ENCODE measurements around the gene ABLIM3.

ABLIM3 gene

DNA sequence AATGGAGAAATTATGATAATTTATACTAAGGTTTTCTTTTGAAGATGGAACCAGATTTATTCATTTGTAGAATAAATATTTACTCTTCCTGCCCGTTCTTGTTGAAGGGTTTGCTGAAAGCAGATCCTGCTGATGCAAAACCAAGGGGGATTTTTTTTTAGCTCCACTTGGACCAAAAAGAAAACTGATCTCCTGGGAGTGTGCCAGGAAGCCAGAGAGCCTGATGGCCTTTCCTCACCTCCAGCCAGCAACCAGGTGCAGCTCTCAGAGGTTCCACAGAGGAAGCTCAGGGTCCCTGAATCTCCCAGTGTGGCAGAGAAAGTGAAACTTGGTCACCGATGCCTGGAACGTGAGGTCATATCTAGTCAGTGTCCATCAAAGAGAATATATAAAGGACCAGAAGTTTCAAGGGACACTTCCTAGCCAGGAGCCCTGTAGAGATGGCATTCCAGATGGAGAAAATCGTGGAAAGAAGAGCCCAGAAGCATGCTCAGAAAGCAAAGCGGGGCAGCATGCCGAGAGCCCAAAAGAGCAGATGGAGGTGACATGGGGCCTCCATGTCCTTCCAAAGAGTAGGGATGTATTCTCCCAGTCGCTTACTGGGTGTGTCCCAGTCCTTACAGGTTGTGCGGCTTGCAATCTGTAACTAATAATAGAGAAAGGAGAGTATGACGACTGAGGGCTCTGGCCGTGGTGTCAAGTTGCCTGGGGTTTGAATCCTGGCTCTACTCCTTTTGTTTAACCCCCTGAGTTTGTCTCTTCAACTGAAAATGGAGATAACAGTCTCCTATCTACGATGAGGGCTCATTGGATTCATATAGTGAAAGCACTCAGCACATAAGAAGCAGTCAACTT lies 142.6 kb downstream of the ABLIM3 start:
- DNase-seq = no peak

DNA sequence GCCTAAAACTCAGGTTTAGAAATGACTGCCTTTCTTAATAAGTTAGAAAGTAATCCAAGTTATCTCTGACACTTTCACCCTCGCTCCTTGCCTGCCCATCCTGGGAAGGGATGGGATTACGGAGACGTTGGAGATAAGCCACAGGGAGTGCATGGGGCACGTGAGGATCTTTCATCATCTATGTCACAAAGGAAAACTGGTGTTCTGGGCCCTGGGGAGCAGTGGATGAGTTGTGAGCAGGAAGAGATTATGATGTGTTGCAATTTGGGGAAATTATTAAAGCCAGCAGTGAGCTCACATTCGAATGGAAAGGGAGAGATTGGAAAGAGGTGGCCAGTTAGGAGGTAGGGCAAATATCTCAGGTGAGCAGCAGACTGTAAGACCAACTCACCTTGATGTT lies 143.2 kb downstream of the ABLIM3 start:
- no peak for DNase-seq

DNA sequence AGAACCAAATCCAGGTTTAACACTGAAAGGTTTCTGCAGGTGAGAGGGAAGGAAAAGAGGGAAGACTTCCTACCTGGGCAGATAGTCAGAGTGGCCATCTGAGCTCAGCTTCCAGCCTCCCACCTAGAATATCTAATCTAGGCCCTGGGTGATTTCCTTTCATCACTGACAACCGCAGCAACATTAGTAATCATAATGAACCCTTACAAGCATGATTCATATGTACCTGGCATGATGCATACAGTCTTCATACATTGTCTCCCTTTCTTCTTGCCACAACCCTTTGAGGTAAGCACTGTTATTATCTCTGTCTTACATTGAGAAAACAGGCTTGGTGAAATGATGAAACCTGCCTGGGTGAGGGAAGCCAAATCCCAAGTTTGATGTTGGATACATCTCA lies 143.9 kb downstream of the ABLIM3 start:
- no peak for DNase-seq

DNA sequence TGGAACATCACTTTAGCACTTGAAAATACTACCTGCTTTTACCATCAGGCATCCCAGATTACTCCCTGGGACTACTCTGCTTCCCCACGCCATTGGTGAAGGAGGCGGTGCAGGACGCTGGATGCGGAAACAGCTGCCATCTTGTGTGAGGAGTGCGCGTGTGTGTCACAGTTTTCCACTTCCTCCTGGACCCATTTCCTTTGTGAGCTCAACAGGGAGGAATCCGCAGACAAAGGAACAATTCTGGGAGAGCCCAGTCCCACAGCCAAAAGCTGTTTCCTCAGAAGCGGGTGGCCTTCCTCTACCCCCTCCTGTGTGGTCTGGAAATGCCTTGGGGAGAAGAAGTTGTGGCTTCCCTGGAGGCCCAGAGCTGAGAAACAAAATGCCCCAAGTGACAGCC lies 147.1 kb downstream of the ABLIM3 start:
- no peak for DNase-seq

DNA sequence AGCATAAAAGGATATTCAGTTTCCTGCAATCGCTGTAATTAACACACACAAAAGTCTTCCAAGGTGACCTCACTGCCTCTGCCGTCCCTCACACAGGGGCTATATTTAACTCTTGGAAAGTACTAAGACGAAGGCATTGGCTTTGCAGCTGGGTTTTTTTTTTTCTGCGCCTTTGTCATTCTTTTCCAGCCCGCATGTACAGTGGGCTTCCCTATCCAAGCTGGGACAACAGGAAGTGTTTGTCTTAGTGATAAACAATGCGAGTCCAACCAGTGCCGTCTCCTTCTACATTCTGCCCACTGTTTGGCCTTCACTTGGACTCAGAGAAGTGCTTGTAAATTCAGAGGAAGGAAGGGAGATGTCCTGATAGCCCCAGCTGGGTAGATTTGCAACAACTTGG lies 148.0 kb downstream of the ABLIM3 start:
- no peak for DNase-seq

DNA sequence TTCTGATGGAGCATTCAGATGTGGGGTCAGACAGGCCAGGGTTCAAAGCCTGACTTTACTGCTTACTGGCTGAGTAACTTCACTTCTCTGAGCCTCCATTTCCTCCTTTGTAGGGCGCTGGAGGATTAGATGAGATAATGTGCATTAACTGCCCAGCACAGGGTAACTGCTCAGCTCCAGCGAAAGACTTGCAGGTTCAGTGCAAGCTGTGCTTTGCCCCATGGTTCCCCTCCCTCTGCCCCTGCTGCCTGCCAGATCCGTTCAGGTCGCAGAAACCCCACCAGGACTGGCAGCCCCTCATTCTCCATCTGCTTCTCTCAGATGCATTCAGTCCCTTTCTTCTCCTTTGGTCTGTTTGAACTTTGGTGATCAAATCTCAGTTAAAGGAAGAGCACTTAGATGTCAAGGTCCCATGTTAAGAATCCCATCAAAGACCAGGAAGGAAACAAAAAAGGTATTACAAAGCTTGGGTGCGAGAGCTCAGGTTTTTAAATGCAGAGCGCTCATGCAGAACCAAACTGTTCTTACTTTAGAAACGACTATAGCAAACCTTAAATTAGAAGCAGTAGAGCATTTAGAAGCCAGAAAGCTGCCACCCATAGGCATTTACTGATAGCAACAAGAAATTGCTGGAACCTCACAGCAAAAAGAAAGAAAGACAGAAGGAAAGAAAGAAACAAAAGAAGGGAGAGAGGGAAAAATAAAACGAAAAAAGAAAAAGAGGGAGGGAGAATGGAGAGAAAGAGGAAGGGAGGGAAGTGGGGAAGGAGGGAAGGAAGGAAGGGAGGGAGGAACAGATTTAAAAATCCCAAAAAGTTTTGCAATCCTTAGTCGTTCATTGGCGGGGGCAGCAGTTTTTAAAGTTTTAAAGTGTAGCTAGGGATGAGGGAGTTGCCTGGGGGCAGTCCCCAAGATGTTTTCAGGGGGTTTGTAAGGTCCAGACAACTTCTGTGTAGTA lies 153.9 kb downstream of the ABLIM3 start:
- DNase-seq = no peak

DNA sequence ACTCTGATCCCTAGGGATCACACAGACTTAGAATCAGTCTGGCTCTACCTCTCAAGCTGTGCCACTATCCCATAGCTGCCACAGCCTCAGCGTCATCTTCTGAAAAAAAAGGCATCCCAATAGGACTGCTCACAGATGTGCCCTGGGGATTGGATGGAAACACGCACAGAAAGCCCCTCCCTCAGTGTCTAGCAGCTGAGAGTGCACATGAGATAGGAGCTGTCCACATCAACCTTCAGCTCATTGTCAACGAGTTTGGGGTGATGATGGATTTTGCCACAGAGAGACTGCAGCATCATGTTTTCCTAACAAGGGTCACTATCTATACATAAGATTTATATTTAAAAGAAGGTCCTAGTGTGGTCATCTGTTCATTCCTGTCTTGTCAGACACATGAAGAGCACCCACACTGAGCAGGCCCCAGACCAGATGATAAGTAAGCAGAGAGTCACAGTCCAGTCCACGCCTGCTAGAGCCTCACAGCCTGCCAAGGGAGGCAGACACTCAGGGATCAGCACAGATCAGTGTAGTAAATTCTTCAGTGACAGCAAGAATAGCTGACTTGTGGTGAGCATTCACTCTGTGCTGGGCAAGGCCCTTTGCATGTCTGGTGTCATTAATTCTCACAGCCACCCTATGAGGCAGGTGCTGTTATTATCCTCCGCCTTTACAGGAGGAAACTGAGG lies 156.2 kb downstream of the ABLIM3 start:
- DNase-seq = no peak

DNA sequence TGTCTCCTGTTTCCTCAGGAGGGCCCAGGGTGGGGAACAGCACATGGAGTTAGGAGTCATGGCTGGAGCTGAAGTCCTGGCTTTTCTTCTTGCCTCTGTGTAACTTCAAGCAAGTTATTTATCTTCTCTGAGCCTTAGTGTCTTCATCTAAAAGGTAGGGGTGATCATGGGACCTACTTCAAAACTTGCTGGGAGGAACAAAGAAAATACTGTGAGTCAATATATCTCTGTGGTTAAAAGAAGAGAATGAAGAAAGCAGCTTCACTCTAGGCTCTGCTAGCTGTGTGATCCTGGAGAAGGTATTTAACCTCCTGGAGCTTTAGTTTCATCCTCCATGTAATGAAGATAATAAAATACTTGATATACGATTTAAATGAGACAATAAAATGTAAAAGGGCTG lies 156.9 kb downstream of the ABLIM3 start:
- DNase-seq = no peak

DNA sequence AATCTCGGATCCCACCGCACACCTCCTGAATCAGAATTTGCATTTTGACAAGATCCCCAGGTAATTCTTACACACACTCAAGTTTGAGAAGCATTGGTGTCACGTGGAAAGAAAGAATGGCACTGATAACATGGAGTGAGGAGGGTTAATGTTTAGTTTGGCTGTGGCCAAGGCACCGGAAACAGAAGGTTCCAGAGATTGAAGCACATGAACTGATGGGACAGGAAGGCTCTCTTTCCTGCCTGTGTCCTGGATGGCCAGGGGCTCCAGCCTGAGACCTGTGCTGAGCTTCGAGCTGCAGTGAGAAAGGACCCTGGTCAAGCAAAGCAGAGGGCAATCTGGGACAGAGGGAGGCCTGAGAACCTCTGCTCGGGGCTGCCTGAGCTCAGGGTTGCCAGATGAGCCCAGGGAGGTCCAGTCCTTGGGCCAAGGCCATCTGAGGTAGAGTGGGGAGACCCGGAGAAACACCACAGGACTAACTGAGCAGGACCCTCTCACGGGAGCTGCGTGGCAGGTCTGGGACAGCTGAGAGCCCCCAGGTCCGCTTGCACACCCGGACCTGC lies 157.6 kb downstream of the ABLIM3 start:
- no peak for DNase-seq

DNA sequence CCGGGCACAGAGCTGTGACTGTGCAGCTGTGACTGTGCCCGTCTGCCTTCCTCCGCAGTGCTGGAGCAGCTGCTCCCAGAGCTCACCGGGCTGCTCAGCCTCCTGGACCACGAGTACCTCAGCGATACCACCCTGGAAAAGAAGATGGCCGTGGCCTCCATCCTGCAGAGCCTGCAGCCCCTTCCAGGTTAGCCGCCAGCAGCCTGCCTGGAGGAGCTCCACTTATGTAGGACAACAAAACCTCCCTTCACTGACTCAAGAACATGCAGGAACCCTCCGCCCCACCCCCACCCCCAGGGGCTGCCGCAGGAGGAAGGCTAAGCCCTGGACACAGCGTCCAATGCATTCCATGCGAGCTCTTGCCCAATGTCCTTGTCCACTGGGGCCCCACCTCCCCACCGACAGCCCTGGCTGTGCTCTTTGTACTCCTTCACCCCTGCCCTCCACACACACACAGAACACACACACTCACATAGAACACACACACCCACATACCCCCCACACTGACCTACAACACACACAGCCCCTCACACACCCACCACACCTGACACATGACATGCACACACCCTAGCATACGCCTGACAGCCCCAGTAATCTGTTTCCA lies 158.3 kb downstream of the ABLIM3 start:
- DNase-seq = no peak

DNA sequence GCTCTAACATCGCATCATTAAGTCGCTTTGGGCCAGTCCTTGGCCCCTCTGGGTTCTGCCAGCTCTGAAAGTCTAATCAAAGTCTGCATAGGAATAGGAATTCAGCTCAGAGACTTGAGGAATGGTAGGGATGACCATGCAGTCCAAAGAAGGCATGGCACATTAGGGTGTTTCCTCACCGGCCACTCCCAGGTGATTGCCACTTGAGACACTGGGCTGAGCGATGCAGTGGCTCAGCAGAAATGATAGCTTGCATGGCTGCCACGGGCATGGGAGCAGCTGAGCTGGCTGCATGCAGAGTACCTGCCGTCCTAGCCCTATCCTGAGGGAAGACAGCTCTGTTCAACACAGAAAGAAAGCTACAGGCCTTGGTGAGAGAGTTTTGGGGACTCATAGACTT lies 159.1 kb downstream of the ABLIM3 start:
- no peak for DNase-seq

DNA sequence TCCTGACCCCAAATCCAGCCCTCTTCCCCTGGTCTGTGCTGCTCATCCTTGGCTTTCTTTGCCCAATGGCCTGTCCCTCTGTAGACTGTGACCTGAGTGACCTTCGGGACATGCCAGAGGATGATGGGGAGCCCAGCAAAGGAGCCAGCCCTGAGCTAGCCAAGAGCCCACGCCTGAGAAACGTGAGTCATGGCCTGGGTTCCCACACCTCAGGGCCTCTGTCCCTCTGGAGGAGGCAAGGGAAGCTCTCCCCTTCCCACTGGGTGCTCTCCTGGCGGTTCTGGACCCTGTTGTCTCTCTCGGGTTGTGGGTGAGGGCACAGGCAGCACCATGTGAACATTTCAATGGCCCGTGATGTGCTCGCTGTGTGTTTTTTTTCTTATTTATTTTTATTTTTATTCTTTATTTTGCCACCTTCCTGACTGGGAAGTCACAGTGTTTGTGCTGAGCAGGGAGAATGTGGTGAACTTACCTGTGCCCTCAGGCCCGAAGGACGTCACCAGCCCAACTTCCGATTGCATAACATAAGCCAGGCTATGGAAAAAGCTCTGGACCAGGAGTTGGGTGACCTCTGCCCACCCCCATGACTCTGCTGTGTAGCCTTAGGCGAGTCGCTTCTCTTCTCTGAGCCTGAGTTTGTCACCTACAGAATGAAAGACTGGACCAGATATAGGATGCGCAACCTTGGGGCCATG lies 159.9 kb downstream of the ABLIM3 start:
- no peak for DNase-seq

DNA sequence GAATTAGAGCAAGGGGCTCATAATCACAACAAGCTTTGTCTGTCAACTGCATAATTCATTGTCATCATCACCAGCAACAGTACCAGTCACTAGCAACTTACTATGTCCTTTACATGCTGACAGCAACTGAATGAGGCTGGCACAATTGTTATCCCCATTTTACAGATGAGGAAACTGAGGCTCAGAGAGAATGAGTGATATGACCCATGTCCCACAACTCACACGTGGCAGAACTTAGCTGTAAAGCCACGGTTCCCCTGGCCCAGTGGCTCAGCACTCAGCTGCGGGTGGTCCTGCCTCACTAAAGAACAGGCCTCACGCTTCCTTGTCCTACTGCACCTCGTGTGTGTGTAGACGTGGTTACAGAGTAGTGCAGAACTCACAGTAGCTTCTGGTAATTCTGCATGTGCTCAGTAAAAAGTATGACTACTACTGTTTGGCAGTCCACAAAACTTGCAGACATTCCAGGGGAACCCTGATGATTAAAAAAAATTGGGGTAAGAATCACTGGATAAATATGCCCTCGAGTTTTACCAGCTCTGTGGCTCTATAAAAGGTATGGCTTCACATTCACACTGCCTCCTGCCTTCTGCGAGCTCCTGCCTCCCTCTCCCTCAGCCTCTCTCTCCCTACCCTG lies 160.6 kb downstream of the ABLIM3 start:
- DNase-seq = no peak

DNA sequence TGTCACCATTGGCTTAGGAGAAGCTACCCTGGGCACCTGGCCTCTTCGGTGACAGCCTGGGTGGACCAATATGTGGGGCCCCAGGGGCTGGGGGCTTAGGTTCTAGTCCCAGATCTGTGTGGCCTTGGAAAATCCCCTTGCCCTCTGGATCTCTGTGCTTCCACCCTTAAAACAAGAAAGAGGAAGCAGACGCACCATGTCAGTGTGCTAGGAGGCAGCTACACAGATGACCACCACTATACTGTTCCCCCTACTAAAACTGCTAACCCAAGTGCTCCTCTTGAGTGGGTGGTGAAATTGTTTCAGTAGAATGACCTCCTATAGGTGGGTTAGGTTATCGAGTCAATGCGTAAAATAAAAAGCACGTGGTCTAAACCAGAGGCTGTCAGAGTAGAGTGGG lies 161.3 kb downstream of the ABLIM3 start:
- no peak for DNase-seq

DNA sequence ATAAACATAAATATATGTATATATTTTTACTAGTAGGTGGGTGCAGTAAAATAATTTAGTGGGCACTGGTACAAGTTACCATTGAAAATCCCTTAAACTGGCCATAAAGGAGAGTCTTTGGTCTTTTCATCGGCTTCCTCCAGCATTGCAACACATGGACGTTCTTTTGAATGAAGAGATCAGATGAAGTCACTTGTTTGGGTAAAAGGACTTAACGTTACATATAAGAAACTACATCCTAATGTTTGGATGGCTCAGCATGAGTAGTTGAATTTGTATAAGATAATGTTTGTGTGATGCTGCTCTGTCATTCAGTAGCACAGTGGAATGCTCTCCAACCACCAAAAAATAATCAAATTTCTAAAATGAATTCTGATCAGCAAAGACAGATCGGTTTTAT lies 161.9 kb downstream of the ABLIM3 start:
- DNase-seq = no peak

DNA sequence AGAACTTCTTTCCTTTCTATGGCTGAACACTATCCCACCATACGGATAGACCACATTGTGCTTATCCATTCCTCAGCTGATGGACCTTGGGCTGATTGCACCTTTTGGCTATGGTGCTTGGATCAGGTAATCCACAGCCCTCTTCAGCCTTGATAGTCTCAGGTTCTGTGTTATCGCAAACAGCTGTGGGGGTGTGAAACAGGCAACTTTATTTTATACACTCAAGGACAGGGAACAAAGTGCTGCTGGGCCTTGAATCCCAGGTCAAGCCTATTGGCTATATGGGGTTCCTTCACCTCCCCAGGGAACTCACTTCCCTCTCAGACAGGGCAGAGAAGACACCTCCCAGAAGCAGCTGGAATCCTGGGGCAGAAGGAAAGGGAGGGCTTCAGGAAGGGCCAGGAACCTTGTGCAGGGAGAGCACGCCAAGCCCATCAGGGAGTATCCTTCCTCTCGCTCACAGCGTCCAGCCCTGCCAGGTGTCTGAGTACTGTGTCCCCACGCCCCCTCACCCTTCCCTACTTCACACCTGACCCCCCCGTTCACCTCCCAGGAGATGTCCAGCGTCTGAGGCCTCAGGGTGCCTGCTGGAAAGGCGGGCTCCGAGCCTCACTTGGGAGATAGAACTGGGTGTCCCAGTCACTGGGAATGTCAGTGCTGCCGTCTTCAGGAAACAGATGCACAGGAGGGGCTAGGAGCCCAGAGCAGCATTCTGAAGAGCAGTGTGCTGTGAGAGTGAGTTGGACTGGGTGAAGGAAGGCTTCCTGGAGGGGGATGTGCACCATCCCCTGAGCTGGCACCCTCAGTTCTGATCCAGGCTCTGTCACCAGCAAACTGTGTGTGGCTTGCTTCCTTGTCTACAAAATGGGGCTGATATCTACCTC lies 163.1 kb downstream of the ABLIM3 start:
- DNase-seq = no peak

DNA sequence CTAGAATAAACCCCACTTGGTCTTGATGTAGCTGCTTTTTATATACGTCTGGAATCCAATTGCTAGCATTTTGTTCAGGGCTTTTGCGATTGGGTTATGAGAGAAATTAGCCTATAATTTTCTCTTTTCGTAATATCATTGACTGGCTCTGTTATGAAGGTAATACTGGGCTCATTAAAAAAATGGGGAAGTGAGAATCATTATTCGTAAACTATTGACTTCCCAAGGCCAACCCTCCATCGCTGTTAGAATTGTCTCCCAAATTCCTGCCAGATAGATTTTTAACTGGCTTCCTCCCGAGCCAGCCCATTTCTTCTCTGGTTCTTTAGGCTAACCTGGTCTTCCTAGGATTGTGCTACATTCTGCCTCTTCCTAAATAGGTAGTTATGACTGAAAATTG lies 168.1 kb downstream of the ABLIM3 start:
- DNase-seq = no peak

All from effector CD8-positive, alpha-beta T cell (primary cell).